Subcutaneous adipose tissue (tissue), 4 donors: Measurements from ENCODE around the gene KCNT1. TPM values are rescaled to one million over a fixed set of nuclear protein-coding genes. Genes with fewer than 3 reads are reported as not detected.

ENCODE experiments used
- total RNA-seq, 4 donors: library from RNA; depleted of rRNA; stranded (reverse); fragments of >200 nt; gene quantifications; one replicate each; pipeline ENCODE4 v1.1.0, GENCODE V29; 2016
- TF ChIP-seq, protein P1 (sequence below): fragments of 450-650 bp; IDR thresholded peaks from one replicate; pipeline ENCODE4 v1.5.1; 2016; ENCODE audit warnings: low read depth, mild to moderate bottlenecking, control low read depth, antibody characterized with exemption, moderate library complexity

KCNT1 gene
- total RNA-seq, 4 donors from 2014 or later = 0.33 to 0.51 TPM; not detected in 2

DNA sequence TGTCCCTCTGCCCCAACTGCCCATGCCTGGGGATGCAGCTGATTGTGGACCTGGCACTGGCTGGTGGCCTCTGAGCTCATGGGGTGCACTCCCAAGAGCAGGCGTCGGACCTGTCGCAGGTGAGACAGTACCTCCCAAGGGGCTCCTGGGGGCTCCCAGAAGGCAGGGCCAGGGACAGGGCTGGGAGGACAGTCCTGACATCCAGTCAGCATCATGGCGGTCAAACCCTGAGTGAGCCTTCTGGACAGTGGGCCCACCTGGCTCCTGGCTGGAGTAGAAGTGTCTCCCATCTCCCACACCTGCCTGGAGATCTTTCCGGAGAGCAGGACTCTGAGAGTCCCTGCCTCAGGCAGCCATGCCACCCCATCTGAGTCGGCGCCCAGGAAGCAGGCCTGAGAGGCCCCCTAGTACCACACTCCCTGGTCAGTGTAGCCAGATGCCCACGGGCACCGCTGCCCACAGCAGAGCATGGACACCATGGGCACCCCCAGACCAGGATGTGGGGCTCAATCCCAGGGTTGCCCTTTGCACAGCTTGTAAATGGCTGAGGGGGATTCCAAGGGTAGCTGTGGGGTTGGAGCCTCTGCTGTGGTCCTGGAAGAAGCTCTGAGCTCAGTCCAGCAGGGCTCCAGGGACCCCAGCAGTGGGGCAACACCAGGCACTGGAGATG, 32.2 kb upstream of the KCNT1 start:
- TF ChIP-seq, protein P1, sequence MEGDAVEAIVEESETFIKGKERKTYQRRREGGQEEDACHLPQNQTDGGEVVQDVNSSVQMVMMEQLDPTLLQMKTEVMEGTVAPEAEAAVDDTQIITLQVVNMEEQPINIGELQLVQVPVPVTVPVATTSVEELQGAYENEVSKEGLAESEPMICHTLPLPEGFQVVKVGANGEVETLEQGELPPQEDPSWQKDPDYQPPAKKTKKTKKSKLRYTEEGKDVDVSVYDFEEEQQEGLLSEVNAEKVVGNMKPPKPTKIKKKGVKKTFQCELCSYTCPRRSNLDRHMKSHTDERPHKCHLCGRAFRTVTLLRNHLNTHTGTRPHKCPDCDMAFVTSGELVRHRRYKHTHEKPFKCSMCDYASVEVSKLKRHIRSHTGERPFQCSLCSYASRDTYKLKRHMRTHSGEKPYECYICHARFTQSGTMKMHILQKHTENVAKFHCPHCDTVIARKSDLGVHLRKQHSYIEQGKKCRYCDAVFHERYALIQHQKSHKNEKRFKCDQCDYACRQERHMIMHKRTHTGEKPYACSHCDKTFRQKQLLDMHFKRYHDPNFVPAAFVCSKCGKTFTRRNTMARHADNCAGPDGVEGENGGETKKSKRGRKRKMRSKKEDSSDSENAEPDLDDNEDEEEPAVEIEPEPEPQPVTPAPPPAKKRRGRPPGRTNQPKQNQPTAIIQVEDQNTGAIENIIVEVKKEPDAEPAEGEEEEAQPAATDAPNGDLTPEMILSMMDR = no peak

DNA sequence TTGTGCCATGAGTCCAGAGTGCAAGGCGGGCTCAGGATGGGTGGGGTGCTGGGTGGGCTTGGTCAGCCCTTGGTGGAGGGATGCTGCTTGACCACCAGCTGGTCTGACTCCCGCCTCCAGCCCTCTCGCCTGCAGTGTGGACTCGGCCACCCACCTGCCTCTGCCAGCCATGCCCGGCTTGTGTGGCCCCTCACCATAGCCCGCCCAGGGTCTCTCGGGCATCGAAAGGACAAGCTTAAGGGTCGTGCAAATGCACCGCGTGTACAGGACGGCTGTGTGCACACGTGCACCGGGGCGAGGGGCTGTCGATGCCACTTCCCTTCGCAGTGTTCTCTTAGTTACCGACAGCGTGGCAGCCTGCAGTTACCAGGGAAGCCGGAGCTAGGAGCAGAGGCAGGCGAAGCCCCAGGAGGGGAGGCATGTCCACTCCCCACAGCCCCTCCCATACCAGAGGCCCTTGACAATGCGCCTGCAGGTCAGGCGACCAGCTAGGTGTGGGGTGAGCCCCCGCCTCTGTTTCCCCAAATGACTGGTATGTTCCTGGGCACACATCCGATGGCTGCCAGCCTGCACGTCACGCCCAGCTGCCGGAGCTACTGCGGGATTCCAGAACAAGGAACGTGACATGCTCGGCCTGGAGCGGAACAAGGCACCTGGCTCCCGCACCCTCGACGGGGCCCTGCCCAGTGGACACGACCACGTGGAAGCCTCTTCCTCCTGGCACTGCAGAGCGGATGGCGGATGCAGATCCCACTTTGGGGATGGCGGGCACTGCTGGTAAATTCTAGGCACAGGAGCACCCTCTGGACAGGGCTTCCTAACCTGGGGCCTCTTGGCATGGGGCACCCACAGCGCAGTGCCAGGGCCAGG, 31.0 kb upstream of the KCNT1 start:
- TF ChIP-seq, protein P1 = no peak

DNA sequence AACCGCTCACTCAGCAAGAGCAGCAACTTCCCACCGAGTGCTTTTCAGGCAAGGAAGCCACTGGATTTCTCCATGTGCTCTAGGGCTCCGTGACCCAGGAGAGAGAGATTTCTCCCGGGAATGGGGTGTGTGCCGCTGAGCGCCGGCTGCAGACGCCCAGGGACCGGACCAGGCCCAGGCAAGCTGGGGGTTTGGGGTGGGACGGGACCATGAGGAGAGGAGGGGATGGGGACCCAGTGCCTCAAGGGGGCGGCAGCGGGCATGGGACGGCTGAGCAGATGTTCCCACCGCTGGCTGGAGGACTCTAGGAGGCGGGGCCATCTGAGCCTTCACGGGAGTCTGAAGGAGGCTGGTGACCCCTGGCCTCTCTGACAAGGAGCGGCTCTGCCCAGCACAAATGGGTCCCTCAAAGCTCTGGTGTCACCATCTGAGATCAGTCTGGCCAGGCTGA, 30.4 kb upstream of the KCNT1 start:
- TF ChIP-seq, protein P1 = no peak

DNA sequence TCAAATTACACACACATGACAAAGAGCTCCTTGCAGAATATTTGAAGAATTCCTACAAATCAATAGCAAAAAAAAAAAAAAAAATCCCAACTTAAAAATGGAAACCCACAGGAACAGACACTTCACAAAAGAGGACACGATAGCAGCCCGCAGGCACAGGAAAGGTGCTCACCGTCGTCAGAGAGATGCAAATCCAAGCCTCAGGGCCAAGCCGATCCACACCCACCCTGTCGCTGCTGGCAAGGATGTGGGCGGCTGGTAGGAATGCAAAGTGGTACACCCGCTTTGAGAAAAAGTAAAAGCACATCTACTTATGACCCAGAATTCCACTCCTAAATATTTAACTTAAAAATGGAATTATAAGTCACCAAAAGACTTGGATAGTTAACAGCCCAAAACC, 28.0 kb upstream of the KCNT1 start:
- TF ChIP-seq, protein P1 = no peak

DNA sequence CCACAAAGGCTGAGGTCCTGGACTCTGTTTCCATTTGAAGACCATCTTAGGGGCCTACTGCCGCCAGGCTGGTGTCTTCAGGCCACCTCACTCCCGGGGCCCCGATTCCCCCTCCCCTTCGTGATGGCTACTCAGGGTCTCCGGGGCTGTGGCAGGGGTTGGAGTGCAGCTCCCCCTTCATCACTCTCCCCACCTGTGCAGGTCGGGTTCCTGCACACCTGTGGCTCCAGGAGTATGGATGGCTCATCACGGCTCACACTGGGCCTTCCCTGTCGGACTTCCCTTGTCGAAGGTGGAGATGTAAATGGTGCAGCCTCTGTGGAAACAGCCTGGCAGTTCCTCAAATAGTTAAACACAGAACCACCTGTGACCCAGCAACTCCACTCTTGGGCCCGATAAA, 27.0 kb upstream of the KCNT1 start:
- TF ChIP-seq, protein P1 = no peak

DNA sequence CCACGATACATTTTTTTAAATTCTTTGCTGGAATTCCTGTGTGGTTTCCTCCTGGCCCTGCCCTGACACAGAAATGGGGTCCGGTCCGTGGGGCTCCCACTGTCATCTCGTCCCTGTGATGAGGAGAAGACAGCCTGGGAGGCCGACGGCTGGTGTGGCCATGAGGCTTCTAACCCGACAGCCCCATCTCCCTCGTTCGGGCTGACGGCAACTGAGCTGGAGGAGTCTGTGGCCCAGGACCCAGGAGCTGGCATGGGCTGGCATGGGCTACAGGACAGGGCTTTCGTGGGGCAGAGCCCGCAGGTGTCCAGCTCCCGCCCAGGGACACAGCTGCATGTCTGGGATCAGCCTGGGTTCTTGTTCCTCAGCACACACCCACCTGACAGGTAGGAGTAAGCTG, 25.1 kb upstream of the KCNT1 start:
- TF ChIP-seq, protein P1 = no peak

DNA sequence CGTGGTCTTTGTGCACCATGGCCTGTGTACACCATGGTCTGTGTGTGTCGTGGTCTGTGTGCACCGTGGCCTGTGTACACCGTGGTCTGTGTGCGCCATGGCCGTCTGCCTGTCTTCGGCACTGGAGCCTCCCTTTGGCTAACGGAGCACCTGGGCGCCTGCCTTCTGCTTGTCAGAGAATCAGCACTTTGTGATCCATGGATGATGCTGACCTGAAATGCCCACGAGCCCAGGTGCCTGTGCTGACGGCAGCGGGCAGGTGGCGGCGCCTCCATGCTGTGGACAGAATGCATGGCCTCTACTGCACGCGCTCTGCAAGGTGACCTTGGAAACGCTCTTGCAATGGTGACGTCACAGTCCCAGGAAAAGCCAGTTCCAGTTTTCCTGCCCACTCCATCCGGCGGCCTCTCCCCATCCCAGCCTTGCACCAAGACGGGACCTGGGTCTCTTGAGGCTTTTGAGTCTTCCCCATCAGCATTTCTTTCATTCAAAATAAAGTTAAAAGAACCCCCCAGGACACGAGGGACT, 24.3 kb upstream of the KCNT1 start:
- TF ChIP-seq, protein P1 = no peak
